HG03066 (cell line): ENCODE measurements around the gene MORN4.
"Not testable (repeated sequence)": the region's sequence is repeated elsewhere in the genome, so short reads cannot be mapped to it uniquely, and the experiment has no call there.

ENCODE experiments used
- ATAC-seq: cut with Tn5 transposase; IDR thresholded peaks from one replicate; pipeline ENCODE4 v1.9.1; 2021; ENCODE audit warnings: low read depth; ENCODE audit not compliant: unreplicated experiment

The MORN4 gene

GRCh38 chr10:97598407-97599271, 34.7 kb downstream of the MORN4 start:
- no peak for ATAC-seq

DNA sequence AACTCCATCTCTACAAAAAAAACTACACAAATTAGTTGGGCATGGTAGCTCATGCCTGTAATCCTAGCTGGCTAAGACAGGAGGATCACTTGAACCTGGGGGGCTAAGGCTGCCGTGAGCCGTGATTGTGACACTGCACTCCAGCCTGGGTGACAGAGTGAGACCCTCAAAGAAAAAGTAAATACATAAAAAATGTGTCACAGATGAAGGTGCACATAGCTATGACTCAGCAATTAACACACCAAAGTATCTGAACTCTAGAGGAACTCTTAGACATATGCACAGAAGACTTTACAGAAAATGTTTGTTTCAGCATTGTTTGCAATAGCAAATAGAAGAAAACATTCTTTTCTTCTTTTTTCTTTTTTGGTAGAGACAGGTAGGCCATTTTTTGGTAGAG, 35.5 kb downstream of the MORN4 start:
- no peak for ATAC-seq

- no peak for ATAC-seq
These were observed 36.9 kb downstream of the MORN4 start for GRCh38 chr10:97596101-97597082.

GRCh38 chr10:97593421-97593820, 39.9 kb downstream of the MORN4 start:
- no peak for ATAC-seq

DNA sequence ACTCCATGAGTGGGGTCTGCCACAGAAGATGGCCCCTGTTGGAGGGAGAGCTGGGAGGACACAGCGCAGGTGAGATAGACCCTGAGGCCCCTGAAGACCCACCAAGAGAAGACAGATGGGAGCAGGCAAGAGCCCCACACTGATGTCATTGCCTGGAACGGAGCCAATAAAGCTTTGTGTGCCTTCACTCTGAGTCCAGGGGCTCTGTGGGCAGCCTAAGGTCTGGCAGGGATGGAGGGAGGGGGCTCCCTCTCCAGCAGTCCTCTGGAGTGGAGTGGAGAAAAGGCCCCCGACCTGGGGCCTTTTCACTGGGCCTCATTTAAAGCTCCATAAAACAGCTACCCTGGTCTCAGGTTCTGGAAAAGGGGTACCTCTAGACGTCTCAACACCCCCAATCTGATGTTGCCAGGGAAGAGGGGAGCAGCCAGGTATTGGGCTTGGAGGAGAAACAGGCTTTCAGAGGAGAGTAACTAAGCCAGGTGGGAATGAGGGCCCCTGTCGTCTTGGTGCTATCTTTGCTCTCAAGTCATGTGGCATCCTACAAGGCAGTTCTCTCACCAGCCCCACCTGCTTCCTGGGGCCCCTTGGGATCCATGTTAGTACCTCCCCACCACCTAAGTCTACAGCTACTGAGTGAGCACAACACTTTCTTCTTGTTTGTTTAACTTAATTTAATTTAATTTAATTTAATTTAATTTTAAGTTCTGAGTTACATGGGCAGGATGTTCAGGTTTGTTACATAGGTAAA, 42.4 kb downstream of the MORN4 start:
- no peak for ATAC-seq

DNA sequence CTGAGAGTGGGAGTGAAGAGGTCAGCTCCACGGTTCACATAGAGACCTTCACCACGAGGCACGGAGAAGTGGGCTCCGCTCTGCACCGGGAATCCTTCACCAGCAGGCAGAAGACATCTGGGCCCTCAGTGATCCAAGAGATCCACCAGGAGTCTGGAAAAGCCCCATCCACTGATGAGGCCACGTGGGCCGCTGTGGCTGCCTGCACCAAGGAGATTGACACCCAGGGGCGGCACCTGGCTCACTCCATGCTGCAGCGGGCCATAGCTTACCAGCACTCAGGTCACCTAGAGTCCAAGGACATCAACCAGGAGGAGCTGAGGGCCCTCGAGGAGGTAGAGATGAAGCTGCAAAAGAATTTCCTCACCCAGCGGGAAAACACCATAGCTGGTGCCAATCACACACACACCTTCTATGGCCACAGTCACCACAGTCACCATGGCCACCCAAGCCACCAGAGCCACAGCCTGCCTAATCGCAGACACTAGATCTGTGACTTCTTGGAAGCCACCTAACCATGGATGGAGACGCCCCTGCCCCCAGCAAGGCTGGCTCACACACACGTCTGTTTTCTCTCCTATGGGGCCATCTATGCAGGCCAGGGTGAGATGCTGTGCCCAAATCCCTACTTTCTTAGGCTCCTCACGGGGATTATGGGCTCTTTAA, 43.1 kb downstream of the MORN4 start:
- ATAC-seq = no peak

DNA sequence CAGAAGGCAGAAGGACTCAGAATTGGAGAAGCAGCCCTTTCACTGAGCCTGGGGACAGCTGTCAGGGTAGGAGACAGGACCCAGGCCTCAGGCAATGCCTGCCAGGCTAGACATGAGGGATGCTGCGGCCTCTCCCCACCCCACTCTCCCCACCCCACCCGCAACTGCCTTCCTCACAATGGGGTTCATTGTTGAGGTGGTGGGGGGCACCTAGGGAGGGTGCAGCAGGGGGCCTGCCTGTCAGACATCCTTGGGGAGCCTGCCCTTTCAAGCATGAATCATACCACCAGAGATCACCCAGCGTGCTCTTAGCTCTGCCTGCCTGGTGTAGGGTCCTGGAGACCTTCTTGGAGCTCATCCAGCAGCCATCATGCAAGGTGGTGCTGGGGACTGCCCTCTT, 43.8 kb downstream of the MORN4 start, which contains the start of gene C10orf62:
TSS of gene C10orf62 (plus strand) at position 243 of the 400 bp plus-strand sequence. CDS start 177 bp downstream, outside the sequence.
- no peak for ATAC-seq

- ATAC-seq = no peak
These were observed 46.1 kb downstream of the MORN4 start for GRCh38 chr10:97587183-97587582.

GRCh38 chr10:97585439-97585811, 47.9 kb downstream of the MORN4 start:
- ATAC-seq = no peak

DNA sequence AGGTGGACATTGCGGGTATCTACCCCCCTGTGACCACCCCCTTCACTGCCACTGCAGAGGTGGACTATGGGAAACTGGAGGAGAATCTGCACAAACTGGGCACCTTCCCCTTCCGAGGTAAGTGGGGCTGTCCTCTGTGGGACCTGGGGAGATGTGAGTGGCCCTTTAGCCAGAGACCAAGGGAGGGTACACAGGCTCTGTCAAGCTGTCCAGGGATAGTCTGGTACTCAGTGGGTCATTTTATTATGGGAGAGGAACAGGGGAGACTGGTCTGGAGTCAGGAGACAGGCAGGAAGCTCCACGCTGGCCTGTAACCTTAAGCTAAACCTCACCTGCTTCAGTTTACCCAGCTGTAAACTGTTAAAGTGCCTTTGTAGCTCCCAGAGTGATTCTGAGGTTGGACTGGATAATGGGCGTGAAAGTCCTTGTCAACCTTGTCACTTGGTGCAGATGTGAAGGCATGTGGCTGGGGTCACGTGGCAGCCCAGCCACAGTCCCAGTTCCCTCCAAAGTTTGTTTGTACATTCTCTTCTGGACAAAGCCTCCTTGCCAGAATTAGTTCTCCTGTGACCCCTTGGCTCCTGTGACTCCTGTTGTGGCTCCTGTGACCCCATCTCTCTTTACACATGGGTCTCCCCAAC, 48.4 kb downstream of the MORN4 start:
- ATAC-seq = no peak

DNA sequence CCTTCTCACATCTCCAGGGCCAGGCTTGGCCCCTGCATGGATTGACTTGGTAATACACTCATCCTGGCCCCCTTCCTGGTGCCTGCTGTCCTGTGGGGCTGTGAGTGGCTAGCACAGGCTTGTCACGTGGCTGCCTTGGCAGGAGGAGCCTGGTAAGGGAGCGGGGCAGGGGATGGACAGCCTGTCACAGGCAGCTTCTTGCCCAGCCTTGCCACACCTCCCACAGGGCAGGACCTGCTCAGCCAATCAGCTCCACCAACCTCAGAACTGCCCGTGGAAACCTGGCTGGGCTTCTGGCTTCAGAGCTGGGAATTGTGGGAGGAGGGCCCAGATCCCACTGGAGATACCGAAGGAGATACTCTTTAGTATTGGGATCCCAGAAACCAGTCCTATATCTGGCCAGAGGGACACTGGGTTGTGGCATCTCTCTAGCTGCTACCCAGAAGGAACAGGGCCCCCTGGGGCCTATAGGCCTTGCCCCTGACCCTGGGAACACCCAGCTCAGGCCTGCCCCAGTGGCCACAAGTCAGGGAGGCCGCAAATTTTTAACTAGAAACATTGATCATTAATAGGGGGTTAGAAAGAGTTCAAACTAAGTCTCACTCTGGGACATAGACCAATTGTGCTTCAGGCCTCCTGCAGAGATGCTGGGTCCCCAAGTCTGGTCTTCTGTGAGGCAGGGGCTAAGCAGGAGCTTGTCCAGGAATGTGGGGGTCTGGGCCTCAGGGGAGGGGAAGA, 49.1 kb downstream of the MORN4 start, which contains the start of gene HOGA1:
TSS of gene HOGA1 (plus strand) at position 330 of the 738 bp plus-strand sequence. CDS start at position 645, 315 bp downstream.
- no peak for ATAC-seq

GRCh38 chr10:97583476-97583875, 49.8 kb downstream of the MORN4 start:
- ATAC-seq = no peak

- no peak for ATAC-seq
These were observed 51.1 kb downstream of the MORN4 start for GRCh38 chr10:97582169-97582568.

- no peak for ATAC-seq
These were observed 52.6 kb downstream of the MORN4 start for GRCh38 chr10:97580421-97581367.

DNA sequence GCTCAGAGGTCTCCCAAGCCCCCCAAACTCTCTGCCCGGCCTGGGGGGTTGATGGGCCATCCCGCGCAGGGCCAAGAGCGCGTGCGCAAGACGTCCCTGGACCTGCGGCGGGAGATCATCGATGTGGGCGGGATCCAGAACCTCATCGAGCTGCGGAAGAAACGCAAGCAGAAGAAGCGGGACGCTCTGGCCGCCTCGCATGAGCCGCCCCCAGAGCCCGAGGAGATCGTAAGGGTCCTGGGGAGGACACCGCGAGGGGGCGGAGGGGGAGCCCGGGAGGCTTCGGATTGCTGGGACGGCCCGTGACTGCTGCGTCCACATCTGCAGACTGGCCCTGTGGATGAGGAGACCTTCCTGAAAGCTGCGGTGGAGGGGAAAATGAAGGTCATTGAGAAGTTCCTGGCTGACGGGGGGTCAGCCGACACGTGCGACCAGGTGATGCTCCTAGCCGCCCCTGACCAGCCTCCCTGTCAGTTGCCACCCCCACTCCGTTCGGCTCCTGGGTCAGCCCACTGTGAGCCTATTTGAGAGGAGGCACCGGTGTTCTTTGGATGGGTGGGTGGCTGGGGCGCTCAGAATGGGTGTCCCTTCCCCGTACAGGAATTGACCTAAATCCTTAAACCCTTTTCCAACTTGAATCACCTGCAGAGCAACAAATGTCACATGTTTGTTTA, 55.0 kb downstream of the MORN4 start:
- no peak for ATAC-seq

GRCh38 chr10:97577701-97578100, 55.6 kb downstream of the MORN4 start:
- ATAC-seq = no peak

DNA sequence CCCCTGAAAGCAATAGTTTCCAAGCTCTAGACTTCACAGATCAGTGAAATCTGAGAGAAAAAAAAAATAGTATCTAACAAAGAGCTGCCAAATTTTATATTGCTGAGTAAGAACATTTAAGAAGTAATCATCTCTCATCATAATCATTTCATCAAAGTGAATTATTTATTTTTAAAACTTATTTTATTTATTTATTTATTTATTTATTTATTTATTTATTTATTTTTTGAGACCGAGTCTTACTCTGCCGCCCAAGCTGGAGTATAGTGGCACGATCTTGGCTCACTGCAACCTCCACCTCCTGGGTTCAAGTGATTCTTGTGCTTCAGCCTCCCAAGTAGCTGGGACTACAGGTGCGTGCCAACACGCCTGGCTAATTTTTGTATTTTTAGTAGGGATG, 56.8 kb downstream of the MORN4 start:
- ATAC-seq = not testable (repeated sequence)
